GM12801 (cell line): ENCODE measurements around the gene HIVEP3.

Source experiments
- TF ChIP-seq, protein P1 (sequence below): IDR thresholded peaks from one replicate; pipeline ENCODE4 v1.5.1; 2011; ENCODE audit warnings: control low read depth; ENCODE audit not compliant: insufficient read length; ENCODE audit errors: extremely low read depth

Gene HIVEP3

DNA sequence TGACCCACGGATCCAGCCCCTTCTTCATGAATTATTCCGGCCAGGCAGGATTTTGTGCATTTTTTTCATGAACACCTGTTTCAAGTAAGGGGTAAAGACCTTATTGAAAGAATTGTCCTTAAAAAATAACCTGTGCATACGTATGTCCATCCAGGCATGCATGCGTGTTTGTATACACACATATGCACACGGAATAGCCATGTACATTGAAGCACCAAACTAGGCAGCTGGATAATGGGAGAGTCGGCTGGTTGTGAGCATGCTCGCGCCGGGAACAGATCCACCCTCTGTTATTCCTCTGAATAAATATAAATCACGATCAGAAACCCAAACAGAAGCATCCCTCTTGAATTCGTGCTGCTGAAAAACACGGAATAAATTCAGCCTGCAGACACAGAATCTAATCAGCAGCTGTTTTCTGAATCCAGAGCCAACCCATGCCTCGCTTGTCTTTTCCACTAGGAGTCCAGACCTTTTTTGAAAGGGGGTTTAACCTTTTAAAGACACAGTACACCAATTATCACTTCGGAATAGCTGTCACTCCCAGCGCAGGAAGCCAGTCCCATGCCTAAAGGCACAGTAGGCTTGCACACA lies at the start of gene HIVEP3:
Gene HIVEP3 (minus strand): TSS at position 473 of the 594 bp plus-strand sequence.
- TF ChIP-seq, protein P1, sequence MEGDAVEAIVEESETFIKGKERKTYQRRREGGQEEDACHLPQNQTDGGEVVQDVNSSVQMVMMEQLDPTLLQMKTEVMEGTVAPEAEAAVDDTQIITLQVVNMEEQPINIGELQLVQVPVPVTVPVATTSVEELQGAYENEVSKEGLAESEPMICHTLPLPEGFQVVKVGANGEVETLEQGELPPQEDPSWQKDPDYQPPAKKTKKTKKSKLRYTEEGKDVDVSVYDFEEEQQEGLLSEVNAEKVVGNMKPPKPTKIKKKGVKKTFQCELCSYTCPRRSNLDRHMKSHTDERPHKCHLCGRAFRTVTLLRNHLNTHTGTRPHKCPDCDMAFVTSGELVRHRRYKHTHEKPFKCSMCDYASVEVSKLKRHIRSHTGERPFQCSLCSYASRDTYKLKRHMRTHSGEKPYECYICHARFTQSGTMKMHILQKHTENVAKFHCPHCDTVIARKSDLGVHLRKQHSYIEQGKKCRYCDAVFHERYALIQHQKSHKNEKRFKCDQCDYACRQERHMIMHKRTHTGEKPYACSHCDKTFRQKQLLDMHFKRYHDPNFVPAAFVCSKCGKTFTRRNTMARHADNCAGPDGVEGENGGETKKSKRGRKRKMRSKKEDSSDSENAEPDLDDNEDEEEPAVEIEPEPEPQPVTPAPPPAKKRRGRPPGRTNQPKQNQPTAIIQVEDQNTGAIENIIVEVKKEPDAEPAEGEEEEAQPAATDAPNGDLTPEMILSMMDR, result no peak

DNA sequence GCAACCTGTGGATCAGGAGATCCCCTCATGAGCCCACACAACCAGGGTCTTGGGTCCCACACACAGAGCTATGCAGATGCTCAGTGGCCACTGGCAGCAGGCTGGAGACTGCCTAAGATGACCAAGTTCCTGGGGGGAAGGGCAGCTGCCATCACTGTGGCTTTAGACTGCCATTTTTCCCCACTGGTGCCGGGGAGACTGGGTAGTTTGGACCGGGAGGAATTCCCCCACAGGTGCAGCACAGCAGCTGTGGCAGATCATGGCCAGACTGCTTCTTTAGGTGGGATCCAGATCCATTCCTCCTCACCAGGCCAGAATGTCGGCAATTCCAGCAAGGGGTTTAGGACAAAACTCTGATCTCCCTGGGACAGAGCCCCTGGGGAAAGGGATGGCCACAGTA lies 45.7 kb upstream of the HIVEP3 start:
- TF ChIP-seq, protein P1, result no peak

DNA sequence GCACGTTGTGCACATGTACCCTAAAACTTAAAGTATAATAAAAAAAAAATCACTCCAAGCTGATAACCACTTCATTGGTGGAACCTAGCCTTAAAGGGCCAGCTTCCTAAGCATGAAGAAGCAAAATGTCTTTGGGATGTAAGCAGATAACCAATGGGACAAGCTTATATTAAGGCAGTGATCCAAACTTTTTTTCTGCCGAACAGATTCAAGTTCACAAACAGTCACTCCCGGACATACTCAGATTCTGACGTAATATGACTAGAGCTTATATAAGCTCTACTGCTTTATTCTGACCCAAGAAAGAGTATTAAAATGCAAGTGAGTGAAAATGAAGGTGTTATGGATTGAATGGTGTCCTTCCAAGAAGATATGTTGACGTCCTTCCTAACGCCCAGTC lies 44.9 kb upstream of the HIVEP3 start:
- TF ChIP-seq, protein P1, result no peak

DNA sequence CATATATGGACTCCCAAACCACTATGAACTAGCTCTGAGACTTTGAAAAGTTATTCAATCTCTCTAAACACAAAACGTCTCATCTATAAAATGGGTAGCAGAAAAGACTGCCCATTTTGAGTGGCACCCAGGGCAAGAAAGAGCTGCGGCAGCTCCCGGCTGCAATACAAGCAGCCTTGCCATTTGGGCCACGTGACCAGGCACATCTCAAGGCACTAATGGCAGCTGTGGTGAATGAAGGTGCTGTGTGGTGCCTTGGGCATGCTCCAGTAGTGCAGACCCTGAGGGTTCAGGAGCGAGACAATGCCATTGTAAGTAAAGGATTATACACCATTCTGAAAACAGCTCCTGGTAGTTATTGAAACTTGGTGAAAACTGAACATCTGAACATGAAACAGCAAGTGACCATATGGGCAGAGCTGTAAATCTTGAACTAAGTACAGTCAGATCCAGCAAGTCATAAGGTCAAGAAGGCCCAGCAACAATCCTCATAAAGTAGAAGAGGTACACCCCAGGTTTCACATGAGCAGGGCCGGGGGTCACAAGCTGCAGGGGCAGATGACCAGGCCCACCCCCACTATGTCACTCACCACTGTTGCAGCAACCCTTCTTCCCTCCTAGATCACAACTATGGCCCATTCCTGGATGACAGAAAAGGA lies 39.4 kb upstream of the HIVEP3 start:
- TF ChIP-seq, protein P1, result no peak

DNA sequence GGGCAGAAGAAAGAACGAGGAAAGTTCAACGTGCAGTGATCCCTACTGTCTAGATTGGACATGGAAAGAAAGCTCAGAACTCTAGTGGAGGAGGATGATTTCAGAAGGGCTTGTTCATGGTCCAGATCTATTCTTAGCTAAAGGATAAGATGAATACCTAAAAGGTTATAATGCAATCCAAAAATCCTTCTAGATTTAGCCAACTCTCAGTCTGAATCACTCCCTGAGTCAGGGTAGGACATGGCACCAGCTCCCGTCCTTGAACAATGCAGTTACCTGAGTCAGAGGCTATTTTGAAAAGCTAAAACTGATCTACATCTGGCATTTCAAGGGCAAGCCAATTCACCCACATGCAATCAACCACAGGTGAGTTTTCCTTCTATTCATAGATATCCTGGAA lies 38.8 kb upstream of the HIVEP3 start:
- TF ChIP-seq, protein P1, result no peak

DNA sequence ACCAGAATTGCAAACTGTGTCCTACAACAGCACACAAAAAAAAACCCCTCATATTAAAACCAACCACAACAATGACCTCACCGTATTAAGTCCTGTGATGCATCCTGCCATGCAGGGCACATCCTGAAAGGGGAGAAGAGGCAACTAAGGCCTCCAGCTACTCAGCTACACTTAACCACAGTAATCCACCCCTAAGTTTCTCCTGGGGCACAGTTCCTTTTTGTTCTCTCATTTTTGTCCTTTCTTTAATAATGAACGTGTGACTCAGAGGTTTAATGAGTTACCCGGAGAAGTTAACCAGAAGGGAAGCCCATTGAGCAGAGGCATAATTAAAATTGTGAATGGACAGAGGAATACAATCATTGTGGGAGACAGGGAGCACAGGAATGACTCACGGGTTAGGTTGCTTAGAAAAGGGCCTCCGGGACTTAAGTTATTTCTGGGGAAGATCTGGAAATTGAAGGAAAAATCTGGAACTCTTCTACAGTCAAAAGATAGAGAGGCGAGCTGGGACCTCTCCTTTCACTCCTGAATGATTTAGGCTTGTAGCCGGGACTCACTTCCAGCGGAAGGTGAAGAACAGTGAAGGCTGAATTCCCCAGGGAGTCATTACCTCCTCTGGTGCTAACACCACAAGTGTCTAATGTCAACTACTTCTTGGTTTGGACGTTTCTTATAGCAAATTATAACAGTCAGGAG lies 36.9 kb upstream of the HIVEP3 start:
- TF ChIP-seq, protein P1, result no peak

DNA sequence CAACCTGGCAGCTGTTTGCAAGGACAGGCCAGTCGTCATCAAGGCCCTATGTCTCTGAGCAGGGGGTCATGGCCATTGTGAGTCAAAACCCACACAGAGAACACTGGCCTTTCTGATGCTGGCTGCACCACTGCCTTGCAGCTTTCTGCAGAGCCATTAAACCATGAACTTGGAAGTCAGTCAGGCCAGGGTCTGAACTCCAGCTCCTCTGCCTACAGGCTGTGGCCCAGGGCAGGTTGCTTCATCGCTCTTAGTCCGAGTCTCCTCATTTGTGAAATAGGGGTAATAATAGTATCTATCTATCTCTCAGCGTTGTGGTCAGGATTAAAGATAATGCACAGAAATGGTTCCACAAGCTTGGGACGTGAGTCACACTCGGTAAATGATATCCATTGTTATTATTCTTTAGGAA lies 35.8 kb upstream of the HIVEP3 start:
- TF ChIP-seq, protein P1, result no peak
